ENCODE data around the gene RNF31. TPM values are rescaled to one million over a fixed set of nuclear protein-coding genes. Genes with fewer than 3 reads are reported as not detected.

RNF31 gene
- total and polyA plus RNA-seq, 2 of the 13 experiments (the other 11 are each of a cell fraction or from before 2014, with no cell fraction given): 48.2 to 86.8 TPM

- TF ChIP-seq ZHX2 (IDR thresholded peaks at IDR 0.05; ENCODE audit: low read depth): no peak
- TF ChIP-seq ZHX2 (CRISPR knock-in tag; IDR thresholded peaks at IDR 0.05; ENCODE audit: borderline replicate concordance): no peak
- no peak for TF ChIP-seq TBP (CRISPR knock-in tag; IDR thresholded peaks at IDR 0.05)
- no peak for TF ChIP-seq ZMYM4 (CRISPR knock-in tag; IDR thresholded peaks at IDR 0.05)
- no peak for TF ChIP-seq SRY (CRISPR knock-in tag; IDR thresholded peaks at IDR 0.05)
- peak; percentile 22; the same call in 1 of the 2 replicates for TF ChIP-seq RBAK (CRISPR knock-in tag; IDR thresholded peaks at IDR 0.05)
- TF ChIP-seq KDM6A (CRISPR knock-in tag; IDR thresholded peaks at IDR 0.05; ENCODE audit: low read depth): no peak
- no peak for TF ChIP-seq KDM5B (CRISPR knock-in tag; IDR thresholded peaks at IDR 0.05; ENCODE audit: borderline replicate concordance)
- no peak for TF ChIP-seq ZNF891 (CRISPR knock-in tag; IDR thresholded peaks at IDR 0.05)
- TF ChIP-seq PAWR (CRISPR knock-in tag; IDR thresholded peaks at IDR 0.05; ENCODE audit: borderline replicate concordance): no peak
- no peak for TF ChIP-seq ZNF564 (CRISPR knock-in tag; IDR thresholded peaks at IDR 0.05)
- 0 out of 2 replicates have a peak, but pooled peaks have one; percentile 29 for TF ChIP-seq ZNF782 (CRISPR knock-in tag; IDR thresholded peaks at IDR 0.05; ENCODE audit: borderline replicate concordance)
- TF ChIP-seq THYN1 (CRISPR knock-in tag; IDR thresholded peaks at IDR 0.05; ENCODE audit: borderline replicate concordance, low read depth): no peak
- TF ChIP-seq FOXO1 (CRISPR knock-in tag; IDR thresholded peaks at IDR 0.05): no peak
- no peak for TF ChIP-seq TOPORS (CRISPR knock-in tag; IDR thresholded peaks at IDR 0.05)
- peak; percentile 15; the same call in 1 of the 2 replicates for TF ChIP-seq CREB1 (IDR thresholded peaks at IDR 0.05)
- no peak for TF ChIP-seq CREB1 (CRISPR knock-in tag; IDR thresholded peaks at IDR 0.05)
- no peak for TF ChIP-seq NFE2L2 (IDR thresholded peaks at IDR 0.05; ENCODE audit: low read length)
- no peak for TF ChIP-seq NFIB (CRISPR knock-in tag; IDR thresholded peaks at IDR 0.05; ENCODE audit: borderline replicate concordance)
- no peak for TF ChIP-seq ZNF652 (CRISPR knock-in tag; IDR thresholded peaks at IDR 0.05; ENCODE audit: borderline replicate concordance, low read depth)
- no peak for TF ChIP-seq ZBTB8A (CRISPR knock-in tag; IDR thresholded peaks at IDR 0.05; ENCODE audit: borderline replicate concordance, low read depth)
- TF ChIP-seq ASH2L (IDR thresholded peaks at IDR 0.05; ENCODE audit: insufficient read length, low read depth, low read length): no peak
- no peak for TF ChIP-seq HHEX (CRISPR knock-in tag; IDR thresholded peaks at IDR 0.05)
- no peak for TF ChIP-seq THAP7 (CRISPR knock-in tag; IDR thresholded peaks at IDR 0.05)
- no peak for TF ChIP-seq RFX1 (IDR thresholded peaks at IDR 0.05)
- TF ChIP-seq HNRNPLL (IDR thresholded peaks at IDR 0.05; ENCODE audit: low read depth, low read length, poor library complexity, severe bottlenecking): no peak
Measured at GRCh38 chr14:24138396-24139271, 8.7 kb upstream of the RNF31 start (continued).

Measured in HepG2 (cell line).